Esophagus squamous epithelium (tissue), 5 donors: Measurements from ENCODE around the gene ATOH1. TPM values are rescaled to one million over a fixed set of nuclear protein-coding genes. Genes with fewer than 3 reads are reported as not detected.

ENCODE experiments used
- DNase-seq: peaks from one replicate; lab custom pipeline; 2025; lab: John Stamatoyannopoulos, UW
- H3K27ac ChIP-seq, 4 donors: fragments of 200-600 bp; sonication (generic); one replicate each; pipeline ENCODE4 v1.5.1; 2016 to 2019; ENCODE audit warnings: mild to moderate bottlenecking in 1 of 4
- H3K27me3 ChIP-seq, 4 donors: fragments of 200-600 bp; sonication (generic); 1 replicate in 3 of 4; 2 replicates in 1 of 4; pipeline versions ENCODE4 v1.5.1 to v1.6.0; 2017 to 2021; ENCODE audit warnings: antibody characterized with exemption in 1 of 4
- H3K36me3 ChIP-seq, 3 donors: fragments of 200-600 bp; sonication (generic); one replicate each; pipeline ENCODE4 v1.5.1; 2016 to 2019
- H3K4me1 ChIP-seq, 3 donors: fragments of 200-600 bp; sonication (generic); one replicate each; pipeline ENCODE4 v1.5.1; 2017 to 2019
- H3K4me3 ChIP-seq, 4 donors: fragments of 200-600 bp; sonication (generic); 1 replicate in 3 of 4; 2 replicates in 1 of 4; pipeline ENCODE4 v1.5.1; 2016 to 2019; ENCODE audit warnings: mild to moderate bottlenecking in 2 of 4, moderate library complexity in 1 of 4
- H3K9me3 ChIP-seq, 3 donors: fragments of 200-600 bp; sonication (generic); one replicate each; pipeline ENCODE4 v1.5.1; 2016 to 2019
- POLR2A ChIP-seq, 4 donors: fragments of 450-650 bp; IDR thresholded peaks; one replicate each; pipeline ENCODE4 v1.6.1; 2017; ENCODE audit warnings: antibody characterized with exemption in 4 of 4, mild to moderate bottlenecking in 4 of 4, moderate library complexity in 3 of 4
- WGBS, 2 donors: methylation state at CpG; one replicate each; pipeline ENCODE4 v1.1.5; 2018; 5-methylcytosine and 5-hydroxymethylcytosine counted together
- intact Hi-C: fragments of 100-400 bp; cut with DNase I; formaldehyde crosslinking; loops from one replicate; pipeline ENCODE4 v1.15.0; 2022
- total RNA-seq, 4 donors: library from RNA; depleted of rRNA; stranded (reverse); fragments of >200 nt; gene quantifications; one replicate each; pipeline ENCODE4 v1.1.0, GENCODE V29; 2016
- TF ChIP-seq, protein P1 (sequence below), 6 experiments: fragments of 450-650 bp in 4 of 6; fragments of 200-600 bp in 2 of 6; sonication (generic) in 2 of 6; IDR thresholded peaks; one replicate each; pipeline ENCODE4 v1.5.1; 2016 to 2019; ENCODE audit warnings: antibody characterized with exemption in 6 of 6, mild to moderate bottlenecking in 4 of 6, moderate library complexity in 4 of 6
- donor health status: DM: yes; HTN: yes; CAD: no.

ATOH1 gene
- total RNA-seq, 4 donors from 2014 or later: not detected

DNA sequence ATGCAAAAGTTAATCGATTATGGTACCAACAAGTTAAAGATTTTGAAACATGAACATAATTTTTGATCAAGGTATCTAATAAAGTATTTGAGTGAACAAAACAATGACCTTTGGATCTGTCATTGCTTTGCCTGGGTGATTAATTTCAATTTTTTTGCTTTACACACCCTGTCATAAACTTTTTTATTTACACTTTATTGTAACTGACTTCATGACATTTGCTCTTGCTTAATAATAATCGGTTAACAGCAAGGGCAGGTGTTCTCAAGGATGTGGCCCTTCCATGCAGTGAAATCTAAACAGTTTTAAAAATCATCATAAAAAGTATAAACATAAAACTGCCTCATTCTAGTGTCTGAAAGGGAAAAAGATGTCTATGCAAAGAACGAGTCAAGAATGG is 24.1 kb downstream of the ATOH1 start:
- intact Hi-C loops: no loop called here
- Histone ChIP-seq H3K9me3 (no peaks in the 10 kb centered on the region), H3K4me1 (no peaks in the 10 kb centered on the region), H3K4me3 (no peak overlapping the region), H3K27ac (no peak overlapping the region), H3K36me3 (no peaks in the 10 kb centered on the region), H3K27me3 (peaks cover 0 to 4% (median 0%) of the 10 kb centered on the region in 4 donors)
- DNase-seq: no peak
- TF ChIP-seq, protein P1, sequence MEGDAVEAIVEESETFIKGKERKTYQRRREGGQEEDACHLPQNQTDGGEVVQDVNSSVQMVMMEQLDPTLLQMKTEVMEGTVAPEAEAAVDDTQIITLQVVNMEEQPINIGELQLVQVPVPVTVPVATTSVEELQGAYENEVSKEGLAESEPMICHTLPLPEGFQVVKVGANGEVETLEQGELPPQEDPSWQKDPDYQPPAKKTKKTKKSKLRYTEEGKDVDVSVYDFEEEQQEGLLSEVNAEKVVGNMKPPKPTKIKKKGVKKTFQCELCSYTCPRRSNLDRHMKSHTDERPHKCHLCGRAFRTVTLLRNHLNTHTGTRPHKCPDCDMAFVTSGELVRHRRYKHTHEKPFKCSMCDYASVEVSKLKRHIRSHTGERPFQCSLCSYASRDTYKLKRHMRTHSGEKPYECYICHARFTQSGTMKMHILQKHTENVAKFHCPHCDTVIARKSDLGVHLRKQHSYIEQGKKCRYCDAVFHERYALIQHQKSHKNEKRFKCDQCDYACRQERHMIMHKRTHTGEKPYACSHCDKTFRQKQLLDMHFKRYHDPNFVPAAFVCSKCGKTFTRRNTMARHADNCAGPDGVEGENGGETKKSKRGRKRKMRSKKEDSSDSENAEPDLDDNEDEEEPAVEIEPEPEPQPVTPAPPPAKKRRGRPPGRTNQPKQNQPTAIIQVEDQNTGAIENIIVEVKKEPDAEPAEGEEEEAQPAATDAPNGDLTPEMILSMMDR (IDR thresholded peaks at IDR 0.05): no peak
- no peak for TF ChIP-seq POLR2A (IDR thresholded peaks at IDR 0.05)
- WGBS, 2 donors: 80 to 86% methylated on average over 3 of the region's 3 CpGs

DNA sequence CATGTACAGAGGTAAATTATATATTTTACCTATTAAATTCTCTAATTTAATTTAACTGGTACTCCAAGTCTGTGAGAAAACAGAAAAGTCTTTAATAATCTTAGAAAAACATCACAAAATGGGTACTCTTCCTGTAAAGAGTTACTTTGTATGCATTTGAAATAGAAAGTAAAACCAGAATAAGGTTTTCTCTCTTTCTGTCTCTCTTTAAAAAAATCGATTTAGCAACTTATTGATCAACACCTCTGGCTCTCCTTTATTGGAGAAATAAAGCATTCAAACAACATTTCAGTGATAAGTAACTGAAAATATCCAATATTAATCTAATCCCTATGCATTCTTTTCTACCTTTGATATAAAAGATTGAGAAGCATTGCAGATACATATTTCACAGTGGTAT is 27.4 kb downstream of the ATOH1 start:
- no peaks in the 10 kb centered on the region for H3K4me1 ChIP-seq
- intact Hi-C loops: no loop called here
- no peaks in the 10 kb centered on the region for H3K9me3 ChIP-seq
- no peak overlapping the region for H3K4me3 ChIP-seq
- no peak overlapping the region for H3K27ac ChIP-seq
- H3K27me3 ChIP-seq: peaks cover 0 to 7% (median 0%) of the 10 kb centered on the region in 4 donors
- TF ChIP-seq POLR2A (IDR thresholded peaks at IDR 0.05): no peak
- WGBS, 2 donors: 21 to 35% methylated on average over 1 of the region's 1 CpG
- no peaks in the 10 kb centered on the region for H3K36me3 ChIP-seq
- DNase-seq: no peak

DNA sequence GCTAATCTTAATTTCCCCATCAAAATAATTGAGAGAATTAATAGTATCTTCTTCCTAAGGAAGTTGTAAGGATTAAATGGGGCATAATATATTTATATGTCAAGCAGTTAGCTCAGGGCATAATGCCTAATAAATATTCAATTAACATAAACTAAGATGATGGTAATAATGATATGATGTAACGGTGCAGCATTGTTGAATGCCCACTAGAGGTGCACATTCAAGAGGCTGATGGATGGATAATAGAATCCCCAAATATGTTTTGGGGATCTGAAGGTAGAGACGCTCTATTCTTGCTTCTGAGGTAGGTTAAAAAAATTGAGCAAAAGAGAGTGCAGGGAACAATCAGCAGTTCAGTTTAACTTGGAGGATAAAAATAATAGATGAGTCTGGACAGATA is 37.1 kb downstream of the ATOH1 start:
- TF ChIP-seq POLR2A (IDR thresholded peaks at IDR 0.05): no peak
- TF ChIP-seq, protein P1 (IDR thresholded peaks at IDR 0.05): no peak
- Histone ChIP-seq H3K4me3 (no peak overlapping the region), H3K9me3 (no peaks in the 10 kb centered on the region), H3K36me3 (no peaks in the 10 kb centered on the region), H3K4me1 (no peaks in the 10 kb centered on the region), H3K27ac (no peak overlapping the region), H3K27me3 (no peaks in the 10 kb centered on the region)
- WGBS, 2 donors: 81 to 87% methylated on average over 2 of the region's 2 CpGs
- DNase-seq: no peak
- intact Hi-C loops: no loop called here

DNA sequence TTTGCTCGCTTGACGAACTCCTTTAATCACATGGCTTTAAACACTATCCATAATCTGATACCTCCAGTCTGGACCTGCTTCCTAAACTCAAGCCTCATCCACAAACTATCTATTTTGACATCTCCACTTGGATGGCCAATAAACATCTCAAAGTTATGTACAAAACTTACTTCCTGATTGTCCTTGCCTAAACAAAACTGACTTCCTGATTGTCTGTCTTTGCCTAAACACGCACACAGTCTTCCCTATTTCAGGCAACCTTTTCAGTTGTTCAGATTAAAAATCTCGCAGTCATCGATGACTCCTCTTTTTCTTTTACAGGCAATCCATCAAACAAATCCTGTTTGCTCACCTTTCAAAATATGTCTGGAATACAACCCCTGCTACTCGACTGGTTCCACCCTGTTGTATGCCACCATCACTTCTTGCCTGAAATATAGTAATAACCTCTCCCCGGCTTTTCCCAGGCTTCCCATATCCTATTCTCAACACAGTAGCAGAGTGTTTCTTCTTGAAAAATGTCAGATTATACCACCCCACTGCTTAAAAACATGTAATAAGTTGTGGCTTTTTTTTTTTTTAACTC is 39.0 kb downstream of the ATOH1 start:
- Histone ChIP-seq H3K4me3 (no peak overlapping the region), H3K27me3 (no peaks in the 10 kb centered on the region), H3K4me1 (no peaks in the 10 kb centered on the region), H3K9me3 (no peaks in the 10 kb centered on the region), H3K27ac (no peak overlapping the region), H3K36me3 (no peaks in the 10 kb centered on the region)
- TF ChIP-seq, protein P1 (IDR thresholded peaks at IDR 0.05): no peak
- no peak for TF ChIP-seq POLR2A (IDR thresholded peaks at IDR 0.05)
- WGBS, 2 donors: 51 to 58% methylated on average over 7 of the region's 7 CpGs
- intact Hi-C loops: no loop called here
- no peak for DNase-seq

DNA sequence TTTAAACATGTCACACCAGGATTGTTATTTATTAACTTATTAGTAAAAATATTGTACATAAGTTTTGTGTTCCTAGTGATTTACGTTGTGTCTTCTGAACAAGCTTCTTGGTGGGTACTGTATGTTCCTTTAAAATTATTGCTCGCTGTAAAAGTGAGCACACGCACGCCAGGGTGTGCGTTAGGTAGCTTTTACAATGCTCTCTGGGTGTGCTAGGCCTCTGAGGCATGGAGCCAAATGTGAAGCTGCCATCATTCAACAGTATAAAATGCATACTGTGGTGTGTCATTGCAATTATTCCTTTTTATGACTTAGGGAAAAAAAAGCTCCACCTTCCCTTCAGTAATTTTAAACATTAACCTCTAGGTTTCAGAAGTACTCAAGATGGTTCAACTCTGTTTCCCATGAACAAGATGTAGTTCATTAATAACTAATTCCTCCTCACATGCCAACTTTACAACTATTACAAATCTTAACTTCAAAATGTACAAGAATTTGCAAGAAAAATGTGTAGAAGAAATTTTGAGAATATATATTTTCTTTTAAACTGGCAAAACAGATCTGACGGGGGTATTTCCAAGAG is 42.4 kb downstream of the ATOH1 start:
- Histone ChIP-seq H3K36me3 (no peaks in the 10 kb centered on the region), H3K4me3 (no peak overlapping the region), H3K27me3 (no peaks in the 10 kb centered on the region), H3K9me3 (no peaks in the 10 kb centered on the region), H3K4me1 (no peaks in the 10 kb centered on the region), H3K27ac (no peak overlapping the region)
- no peak for DNase-seq
- intact Hi-C loops: no loop called here
- TF ChIP-seq POLR2A (IDR thresholded peaks at IDR 0.05): no peak
- TF ChIP-seq, protein P1 (IDR thresholded peaks at IDR 0.05): no peak
- WGBS, 2 donors: 85 to 86% methylated on average over 6 of the region's 6 CpGs
